ENCODE measurements around the gene ZNF274.
"Not testable (repeated sequence)": the region's sequence is repeated elsewhere in the genome, so short reads cannot be mapped to it uniquely, and the experiment has no call there.

The ZNF274 gene

DNA sequence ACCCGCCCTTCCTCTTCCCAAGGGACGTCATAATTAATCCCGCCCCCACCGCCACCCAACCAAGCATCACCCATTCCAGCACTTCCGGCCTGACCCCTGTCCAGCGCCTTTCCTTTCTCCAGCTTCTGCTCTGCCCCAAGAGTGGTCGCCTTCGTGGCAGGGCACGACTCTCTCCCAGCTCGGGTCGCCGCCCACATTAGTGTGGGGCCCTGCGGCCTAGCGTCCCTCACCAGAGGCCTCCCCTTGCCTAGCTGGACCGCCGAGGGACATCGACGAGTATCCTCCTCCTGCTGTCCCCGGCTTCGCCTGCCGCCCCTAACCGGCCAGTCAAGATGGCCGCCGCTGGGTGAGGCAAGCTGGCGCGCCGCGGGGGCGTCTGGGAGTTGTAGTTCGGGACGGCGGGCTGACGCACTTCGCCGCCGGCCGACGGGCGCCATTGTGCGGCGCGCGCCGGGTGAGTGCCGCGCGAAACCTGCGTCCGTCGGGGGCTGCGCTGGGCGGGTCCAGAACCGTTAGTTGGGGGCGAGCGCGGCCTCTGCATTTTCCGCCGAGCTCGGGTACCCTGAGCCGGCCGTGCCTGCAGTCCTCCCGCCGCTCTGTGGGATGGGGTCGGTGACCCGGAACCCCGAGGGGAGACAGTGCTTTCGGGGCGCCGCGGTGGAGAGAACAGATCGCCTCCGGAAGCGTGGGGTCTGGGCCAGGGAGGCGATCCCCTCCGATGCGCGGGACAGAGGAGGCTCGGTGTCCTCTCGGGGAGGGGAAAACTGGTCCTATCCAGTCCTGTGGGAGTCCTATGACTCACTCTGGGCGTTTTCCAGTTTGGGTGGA is at the start of gene ZNF274:
ZNF274 (plus strand) TSS at position 73 of the 828 bp plus-strand sequence. CDS start 905 bp downstream, outside the sequence.
- DNase-seq = peak in 55 of 56 donors; percentile 61 to 94 (median 88)

DNA sequence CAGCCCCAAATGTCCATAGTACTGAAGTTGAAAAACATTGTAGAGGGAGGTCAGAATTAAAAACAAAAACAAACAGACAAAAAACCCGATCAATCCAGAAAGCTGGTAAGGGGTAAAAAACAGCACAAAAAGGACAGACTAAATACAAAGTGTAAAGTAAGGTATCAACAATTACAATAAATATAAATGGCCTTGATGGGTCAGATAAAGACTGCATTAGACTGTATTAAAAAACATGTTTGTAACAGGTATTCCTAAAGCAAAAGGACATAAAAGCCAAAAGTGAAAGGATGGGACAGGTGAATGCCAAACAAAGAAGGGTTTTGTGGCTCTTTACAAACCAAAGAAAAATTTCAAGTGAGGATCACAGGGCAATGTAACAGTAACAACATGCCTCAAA is 48.6 kb upstream of the ZNF274 start:
- DNase-seq = no peak

DNA sequence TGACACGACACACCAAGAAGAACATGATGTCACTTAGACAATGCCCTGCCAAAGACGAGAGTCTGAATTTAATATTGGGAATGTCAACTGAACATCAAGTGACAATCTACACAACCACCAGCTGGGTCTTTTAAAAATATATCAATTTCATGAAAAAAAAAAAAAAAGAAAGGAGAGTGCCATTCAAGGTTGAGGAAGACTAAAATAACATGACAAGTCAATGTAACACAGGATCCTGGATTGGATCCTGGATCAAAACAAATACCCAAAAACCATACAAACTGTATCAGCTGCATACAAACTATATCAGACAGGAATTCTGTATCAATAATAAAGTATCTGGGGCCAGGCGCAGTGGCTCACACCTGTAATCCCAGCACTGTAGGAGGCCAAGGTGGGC is 37.0 kb upstream of the ZNF274 start:
- no peak for DNase-seq

DNA sequence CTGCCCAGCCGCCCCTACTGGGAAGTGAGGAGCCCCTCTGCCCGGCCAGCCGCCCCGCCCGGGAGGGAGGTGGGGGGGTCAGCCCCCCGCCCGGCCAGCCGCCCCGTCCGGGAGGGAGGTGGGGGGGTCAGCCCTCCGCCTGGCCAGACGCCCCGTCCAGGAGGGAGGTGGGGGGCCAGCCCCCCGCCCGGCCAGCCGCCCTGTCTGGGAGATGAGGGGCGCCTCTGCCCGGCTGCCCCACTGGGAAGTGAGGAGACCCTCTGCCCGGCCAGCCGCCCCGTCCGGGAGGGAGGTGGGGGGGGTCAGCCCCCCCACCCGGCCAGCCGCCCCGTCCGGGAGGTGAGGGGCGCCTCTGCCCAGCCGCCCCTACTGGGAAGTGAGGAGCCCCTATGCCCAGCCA is 35.4 kb upstream of the ZNF274 start:
- DNase-seq = not testable (repeated sequence)

DNA sequence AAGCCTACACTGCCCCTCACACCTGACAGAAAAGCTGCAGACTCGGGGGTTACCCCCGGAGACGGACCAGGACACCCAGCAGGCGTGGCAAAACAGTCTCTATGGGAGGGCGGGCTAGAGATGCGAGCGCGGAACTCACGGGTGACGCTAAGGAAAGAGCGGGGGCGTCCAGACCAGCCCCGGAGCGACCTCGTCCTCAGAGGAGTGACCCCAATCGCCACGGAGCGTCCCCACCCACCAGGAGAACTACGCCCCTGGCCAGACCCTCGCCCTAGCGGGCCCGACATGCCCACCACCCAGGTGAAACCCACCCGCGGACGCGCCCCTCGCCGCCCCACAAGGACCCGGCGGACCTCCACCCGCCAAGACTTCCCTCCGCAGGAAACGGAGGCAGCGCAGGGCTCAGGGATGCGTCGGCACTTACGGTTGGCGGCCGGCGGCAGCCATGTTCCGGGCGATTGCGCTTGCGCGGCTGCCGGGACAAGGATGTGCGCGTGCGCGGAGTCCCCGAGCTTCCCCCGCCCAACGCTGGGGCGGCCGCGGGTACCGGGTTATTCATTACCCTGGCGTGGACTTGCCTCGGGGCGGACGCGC is 32.4 kb upstream of the ZNF274 start, which contains the start of gene ZNF329:
ZNF329 (minus strand) TSS at position 462 of the 594 bp plus-strand sequence. CDS start 21,286 bp downstream, outside the sequence.
- peak in 54 of 56 donors; percentile 26 to 90 (median 74) for DNase-seq

DNA sequence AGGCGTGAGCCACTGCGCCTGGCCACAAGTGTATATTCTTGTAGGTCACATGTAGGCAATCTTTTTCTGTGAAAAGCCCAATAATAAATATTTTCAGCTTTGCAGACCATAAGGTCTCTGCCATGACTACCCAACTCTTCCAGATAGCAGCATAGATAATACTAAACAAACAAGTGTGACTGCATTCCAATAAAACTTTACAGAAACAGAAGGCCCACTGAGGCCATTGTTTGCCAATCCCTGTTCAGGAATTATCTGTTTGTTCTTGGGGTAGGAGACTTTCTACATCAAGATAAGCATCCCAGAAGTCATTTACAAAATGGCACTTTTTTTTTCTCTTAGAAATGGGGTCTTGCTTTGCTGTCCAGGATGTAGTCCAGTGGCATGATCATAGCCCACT is 29.5 kb upstream of the ZNF274 start:
- no peak for DNase-seq

DNA sequence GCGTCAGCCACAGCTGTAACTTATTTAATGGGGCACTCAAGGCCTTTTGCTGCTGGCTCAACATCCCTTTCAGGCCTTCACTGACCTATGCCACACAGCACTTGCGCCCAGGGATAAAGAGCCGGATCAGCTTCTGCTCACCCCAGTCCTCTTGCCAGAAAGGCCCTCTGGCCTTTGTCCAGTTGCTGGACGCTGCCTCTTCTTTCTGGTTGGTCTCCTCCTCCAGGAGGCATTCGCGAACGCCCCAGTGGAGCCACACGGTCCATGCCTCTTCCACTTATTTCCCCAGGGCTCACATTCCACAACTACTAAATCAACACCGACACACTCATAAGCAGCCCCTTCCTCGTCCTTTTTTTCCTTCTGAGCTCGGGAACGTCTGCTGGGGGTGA is 28.6 kb upstream of the ZNF274 start:
- peak in 32 of 56 donors; percentile 1 to 36 (median 16) for DNase-seq

DNA sequence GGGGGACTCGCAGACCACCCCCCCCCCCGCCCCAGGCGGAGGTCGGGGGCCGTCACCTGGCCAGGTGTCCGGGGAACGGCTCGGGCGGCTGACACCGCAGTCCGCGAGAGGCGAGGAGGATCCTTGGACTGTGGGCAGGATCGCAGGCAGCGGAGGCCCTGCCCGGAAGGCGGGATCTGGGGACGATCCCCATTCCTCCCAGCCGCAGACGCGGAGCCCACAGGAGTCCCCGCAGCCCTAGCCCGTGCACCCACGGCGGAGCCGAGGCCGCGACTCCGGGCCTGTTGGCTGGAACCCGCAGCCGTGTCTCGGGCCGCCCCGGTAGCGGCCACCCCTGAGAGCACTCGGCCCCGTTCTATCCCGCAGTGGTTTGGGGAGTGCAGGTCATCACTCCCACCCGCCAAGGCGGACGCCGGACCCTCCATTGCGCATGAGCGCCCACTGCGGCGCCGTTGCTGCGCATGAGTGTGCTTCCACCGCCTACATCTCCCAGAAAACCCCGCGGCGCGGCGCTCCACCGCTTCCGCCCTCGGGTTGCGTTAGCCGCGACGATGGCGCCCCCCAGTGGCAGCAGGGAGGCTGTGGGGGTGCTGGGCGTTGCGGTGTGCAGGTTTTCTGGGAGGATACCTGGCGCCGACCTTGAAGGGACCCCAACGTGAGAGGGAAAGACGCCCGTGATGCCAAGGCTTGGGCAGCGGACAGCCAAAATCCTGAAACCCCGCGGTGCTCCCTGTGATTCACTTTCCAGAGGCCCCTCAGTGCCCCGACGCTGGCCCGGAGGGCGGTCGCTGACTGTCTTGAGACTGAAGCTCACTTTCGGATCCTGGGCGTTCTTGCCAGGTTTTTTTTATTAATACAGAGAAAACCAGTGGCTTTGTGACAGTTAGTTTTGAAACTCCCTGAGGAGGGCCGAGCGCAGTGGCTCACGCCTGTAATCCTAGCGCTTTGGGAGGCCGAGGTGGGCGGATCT is 27.9 kb upstream of the ZNF274 start:
- DNase-seq = peak in 55 of 56 donors; percentile 38 to 99 (median 91)

DNA sequence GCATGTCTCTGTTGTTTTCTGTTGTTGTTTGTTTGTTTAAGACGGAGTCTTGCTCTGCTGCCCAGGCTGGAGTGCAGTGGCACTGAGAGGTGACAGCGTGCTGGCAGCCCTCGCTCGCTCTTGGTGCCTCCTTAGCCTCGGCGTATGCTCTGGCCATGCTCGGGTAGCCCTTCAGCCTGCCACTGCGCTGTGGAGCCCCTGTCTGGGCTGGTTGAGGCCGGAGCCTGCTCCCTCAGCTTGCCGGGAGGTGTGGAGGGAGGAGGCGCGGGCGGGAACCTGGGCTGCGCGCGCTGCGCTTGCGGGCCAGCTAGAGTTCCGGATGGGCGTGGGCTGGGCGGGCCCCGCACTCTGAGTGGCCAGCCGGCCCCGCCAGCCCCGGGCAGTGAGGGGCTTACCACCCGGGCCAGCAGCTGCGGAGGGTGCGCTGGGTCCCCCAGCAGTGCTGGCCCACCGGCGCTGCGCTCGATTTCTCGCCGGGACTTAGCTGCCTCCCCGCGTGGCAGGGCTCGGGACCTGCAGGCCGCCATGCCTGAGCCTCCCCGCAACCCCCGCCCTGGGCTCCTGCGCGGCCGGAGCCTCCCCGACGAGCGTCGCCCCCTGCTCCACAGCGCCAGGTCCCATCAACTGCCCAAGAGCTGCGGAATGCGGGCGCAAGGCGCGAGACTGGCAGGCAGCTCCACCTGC is 25.7 kb upstream of the ZNF274 start:
- DNase-seq = no peak

DNA sequence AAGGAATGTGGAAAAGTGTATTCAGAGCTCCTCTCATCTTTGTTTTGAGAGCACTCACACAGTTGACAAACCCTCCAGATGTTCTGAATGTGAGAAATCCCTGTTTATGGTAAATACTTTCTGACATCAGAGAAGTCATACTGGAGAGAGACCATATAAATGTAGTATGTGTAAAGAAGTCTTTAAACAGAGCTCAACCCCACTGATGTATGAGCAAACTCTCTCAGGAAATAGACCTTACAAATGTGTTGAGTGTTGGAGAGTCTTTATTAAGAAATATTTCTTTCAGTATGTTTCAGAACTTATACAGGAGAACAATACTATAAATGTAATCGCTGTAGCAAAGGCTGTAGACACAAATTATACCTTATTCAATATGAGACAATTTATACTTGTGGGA is 16.6 kb upstream of the ZNF274 start:
- DNase-seq = no peak

DNA sequence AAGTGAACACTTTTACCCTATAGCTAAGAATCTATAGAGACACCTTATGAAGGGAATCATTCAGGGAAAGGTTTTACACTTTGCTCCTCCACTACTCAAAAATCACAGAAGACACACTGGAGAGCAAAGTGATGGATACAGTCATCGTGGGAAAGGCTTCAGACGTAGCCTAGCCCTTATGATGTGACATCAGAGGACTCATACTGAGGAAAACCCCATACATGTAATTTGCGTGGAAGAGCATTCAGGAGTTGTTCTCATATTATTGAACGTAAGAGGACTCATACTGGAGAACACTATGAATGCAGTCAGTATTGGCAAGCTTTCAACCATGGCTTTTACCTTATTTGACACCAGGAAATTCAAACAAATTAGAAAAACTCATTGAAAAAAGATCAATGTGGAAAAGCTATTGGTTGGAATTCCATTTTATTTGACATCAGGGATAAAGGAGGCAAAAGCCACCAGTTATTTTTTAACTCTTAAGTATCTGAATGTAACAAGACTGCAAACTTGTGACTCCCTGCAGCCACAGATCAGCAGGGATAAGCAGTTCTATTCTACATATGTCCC is 16.1 kb upstream of the ZNF274 start:
- DNase-seq = no peak

DNA sequence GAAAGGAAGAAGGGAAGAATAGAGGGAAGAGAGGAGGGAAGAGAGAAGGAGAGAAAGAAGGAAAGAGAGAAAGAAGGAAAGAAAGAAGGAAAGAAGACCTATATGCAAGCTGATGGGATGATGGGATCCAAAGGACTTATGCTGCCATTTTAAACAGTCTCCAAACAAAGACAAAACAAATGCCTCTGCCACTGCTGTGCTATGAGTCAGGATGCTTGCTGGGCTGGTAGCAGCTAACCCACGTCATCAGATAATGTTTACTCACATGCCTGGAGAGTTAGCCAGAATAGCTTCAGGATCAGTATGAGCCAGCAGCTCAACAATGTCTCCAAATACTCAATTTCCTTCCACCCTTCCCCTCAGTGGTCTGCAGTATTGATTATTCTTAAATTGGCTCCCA is 12.0 kb upstream of the ZNF274 start:
- DNase-seq = no peak

DNA sequence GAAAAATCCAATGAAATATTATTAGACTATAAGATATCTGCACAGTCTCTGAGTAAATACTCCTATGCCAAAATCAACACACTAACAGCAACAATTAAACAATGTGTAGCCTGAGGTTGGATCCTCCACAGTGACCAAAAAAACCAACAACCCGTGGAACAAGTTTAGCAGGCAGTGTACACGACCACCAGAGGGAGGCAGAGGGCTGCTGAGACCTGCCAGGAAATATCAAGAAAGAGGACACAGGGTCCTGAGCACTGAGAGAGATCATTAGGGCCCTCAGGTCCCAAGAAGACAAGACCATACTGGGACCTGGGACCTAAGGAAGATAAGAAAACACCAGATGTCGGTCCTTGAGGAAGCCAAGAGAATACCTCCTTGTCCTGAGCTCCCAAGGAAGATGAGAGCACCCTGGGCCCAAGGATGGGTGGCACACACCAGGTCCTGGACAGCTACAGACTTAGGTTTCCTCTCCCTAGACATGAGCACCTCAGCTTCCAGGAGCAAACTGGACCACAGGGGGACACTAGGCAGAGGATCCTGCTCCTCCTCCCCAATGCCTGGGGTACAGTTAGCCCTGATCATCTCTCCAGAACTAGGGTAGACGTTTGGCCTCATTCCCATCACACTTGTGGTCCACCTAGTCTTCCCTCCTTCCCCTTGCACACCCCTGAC is 822 bp upstream of the ZNF274 start:
- DNase-seq = peak in 4 of 56 donors; percentile 0 to 6 (median 2)

DNA sequence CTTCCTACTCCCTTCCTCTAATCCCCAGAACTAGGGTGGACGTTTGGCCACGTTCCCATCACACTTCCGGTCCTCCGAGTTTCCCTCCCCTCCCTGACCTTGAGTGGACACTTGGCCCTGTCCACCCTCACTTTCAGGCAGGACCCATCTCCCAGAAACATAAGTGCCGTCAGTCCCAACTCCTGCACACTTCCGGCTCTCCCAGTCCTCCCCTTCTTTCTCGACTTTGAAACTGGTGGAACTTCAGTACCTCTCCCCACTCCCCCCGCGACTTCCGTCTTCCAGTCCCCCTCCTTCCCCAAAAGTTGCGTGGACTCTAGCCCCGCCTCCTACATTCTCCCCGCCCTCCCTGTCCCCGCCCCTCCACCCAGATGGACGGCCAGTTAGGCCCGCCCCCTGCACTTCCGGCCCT is 278 bp upstream of the ZNF274 start:
- DNase-seq = peak in 1 of 56 donors; percentile 42

DNA sequence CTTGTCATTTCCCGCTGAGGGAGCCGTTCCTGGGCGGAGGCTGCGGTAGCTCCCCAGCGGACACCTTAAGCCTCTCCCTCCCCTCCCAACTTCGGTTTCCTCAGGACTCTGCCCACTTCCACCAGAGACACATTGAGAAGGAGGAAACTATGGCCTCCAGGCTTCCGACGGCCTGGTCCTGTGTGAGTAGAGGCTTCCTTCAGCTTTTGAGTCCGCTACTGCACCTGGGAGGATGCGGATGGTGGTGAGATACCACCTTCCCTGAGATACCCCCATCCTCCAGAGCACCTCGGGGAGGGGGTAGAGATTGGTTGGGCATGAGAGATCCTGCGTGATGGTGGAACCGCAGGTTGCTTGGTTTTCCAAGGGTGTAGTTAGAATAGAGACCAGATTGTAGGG is 955 bp downstream of the ZNF274 start:
- DNase-seq = peak in 3 of 56 donors; percentile 15 to 24 (median 24)

DNA sequence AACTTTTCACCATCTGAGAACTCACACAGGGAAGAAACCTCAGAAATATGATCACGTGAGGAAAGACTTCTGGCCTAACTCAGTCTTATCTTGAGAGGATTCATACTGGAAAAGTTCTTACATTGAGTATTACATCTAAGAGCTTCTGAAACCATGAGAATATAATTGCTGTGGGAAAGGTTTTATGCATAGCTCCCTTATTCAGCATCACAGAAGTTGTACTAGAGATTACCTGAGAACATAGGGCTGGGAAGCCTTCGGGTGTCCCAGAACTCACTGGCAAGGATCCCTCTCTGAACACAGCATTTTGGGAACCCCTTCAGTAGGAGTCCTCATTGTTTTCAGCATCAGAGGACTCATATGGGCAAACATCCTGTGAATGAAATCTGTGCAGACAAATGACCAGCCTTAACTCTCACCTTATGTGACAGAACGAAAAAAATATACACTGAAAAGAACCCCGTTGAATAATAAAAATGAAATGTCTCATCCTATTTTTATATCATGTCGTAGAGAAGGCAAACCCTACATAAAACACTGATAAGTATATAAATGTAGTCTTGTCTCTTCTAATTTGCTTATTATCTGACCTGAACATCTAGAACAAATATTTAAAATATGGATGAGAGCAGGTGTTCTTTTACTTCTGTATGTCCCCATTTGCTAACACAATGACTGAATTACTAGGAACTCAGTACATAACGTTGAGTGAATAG is 14.2 kb downstream of the ZNF274 start:
- DNase-seq = no peak

DNA sequence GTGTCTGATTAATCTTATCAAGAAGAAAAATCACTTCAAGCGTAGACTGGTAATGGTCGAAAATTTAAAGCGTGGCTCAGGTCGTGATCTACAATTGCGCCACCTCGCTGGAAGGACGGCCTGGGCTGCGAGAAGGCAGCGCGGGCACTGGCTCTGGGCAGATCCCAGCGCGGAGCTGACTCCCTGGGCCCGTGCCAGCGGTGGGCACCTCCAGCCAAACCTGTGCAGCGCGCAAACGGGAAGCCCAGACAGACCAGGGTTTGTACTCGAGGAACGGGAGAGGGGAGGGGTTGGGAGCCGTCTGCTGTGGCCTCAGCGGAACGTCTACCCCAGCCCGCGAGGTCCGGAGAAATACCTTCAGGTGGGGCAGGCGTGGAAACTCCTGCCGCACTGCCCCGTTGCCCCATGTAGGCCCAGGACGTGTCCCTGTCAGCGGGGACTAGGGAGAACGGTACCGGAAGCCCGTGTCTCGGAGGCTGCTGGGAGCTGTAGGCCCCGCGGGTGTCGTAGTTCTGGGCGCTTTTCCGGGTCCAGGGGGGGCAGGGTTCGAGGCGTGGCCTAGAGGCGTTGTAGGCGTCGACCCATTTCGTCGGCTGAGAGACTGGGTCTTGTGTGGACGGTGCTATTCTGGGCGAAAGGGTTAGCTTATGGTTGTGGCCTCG is 21.1 kb downstream of the ZNF274 start:
- DNase-seq = peak in 1 of 56 donors; percentile 0

DNA sequence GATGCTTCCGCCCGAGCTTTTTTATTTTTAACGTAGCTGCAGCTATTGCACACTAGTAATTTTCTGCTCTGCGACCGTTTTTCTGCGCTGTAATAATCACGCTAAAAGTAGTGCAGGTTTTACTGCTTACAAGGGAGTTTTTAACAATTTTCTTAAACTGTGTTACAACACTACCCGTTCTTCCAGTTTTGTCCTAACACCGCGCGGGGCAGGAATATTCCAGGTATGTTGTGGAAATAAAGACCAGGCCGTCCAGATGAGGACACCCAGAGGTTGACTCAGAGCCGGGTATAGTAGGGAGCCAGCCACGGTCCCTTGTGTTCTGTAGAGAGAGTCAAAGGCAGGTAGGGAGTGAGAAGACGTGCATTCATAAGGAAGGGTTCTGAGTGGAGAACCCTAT is 21.7 kb downstream of the ZNF274 start:
- no peak for DNase-seq

DNA sequence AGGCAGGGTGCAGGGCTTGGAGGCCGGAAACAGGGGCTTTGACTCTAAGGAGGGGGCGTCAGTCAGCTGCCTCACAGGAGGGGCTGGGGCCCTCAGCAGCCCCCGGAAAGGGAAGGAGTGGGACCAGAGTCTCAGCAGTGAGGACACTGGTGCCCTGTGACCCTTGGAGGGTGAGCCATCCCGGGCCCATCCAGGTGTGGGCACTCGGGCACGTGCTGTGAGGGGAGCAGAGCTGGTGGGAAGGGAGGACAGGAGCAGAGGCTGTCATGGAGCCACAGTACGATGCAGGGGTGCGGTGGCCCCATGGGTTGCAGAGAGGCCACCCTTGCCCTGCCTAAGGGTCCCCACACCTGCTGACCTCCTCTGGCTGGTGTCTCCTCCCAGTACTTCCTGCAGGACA is 26.7 kb downstream of the ZNF274 start:
- DNase-seq = no peak
